Lung (tissue), 12 donors: ENCODE results near the gene PIEZO1. TPM values are rescaled to one million over a fixed set of nuclear protein-coding genes. Genes with fewer than 3 reads are reported as not detected.

Source experiments
- ATAC-seq: fragments of 200-7000 bp; cut with Tn5 transposase; one replicate; pipeline ENCODE4 v1.9.1; 2020; ENCODE audit warnings: moderate number of reproducible peaks; ENCODE audit not compliant: insufficient read depth, low FRiP score
- DNase-seq, 3 donors: peaks; one replicate each; pipeline ENCODE4 v3.0.0-alpha.2; 2013 to 2017
- H3K27ac ChIP-seq, 2 donors: one replicate each; pipeline ENCODE4 v1.5.1; 2013; ENCODE audit warnings: mild to moderate bottlenecking in 2 of 2, moderate library complexity in 2 of 2, control low read depth in 1 of 2, inconsistent platforms in 1 of 2, low read depth in 1 of 2, low read length in 1 of 2
- H3K27me3 ChIP-seq, 3 donors: one replicate each; pipeline ENCODE4 v1.5.1; 2013; ENCODE audit warnings: low read length in 2 of 3; ENCODE audit not compliant: control insufficient read depth in 3 of 3, insufficient read depth in 3 of 3
- H3K36me3 ChIP-seq, 4 donors: one replicate each; pipeline ENCODE4 v1.5.1; 2013; ENCODE audit warnings: low read length in 4 of 4, mild to moderate bottlenecking in 1 of 4, moderate library complexity in 1 of 4; ENCODE audit not compliant: control insufficient read depth in 4 of 4, insufficient read depth in 4 of 4
- H3K4me1 ChIP-seq, 5 donors: one replicate each; pipeline ENCODE4 v1.5.1; 2013; ENCODE audit warnings: low read length in 5 of 5, mild to moderate bottlenecking in 2 of 5, moderate library complexity in 1 of 5; ENCODE audit not compliant: control insufficient read depth in 5 of 5, insufficient read depth in 5 of 5
- H3K4me3 ChIP-seq: one replicate; pipeline ENCODE4 v1.5.1; 2013; ENCODE audit warnings: mild to moderate bottlenecking, control low read depth, moderate library complexity
- H3K9ac ChIP-seq, 2 donors: one replicate each; pipeline ENCODE4 v1.5.1; 2013; ENCODE audit warnings: low read length in 2 of 2, control low read depth in 1 of 2; ENCODE audit not compliant: insufficient read depth in 1 of 2
- H3K9me3 ChIP-seq, 4 donors: one replicate each; pipeline ENCODE4 v1.5.1; 2013; ENCODE audit warnings: low read length in 3 of 4, mild to moderate bottlenecking in 1 of 4, moderate library complexity in 1 of 4; ENCODE audit not compliant: control insufficient read depth in 4 of 4, insufficient read depth in 3 of 4
- CTCF ChIP-seq: IDR thresholded peaks from 2 replicates; pipeline ENCODE4 v1.5.1; 2012; ENCODE audit warnings: mild to moderate bottlenecking; ENCODE audit errors: control extremely low read depth, extremely low read depth
- WGBS, 2 donors: extraction: QIAGEN DNeasy Blood & Tissue Kit; methylation state at CpG; one replicate each; pipeline ENCODE4 v1.1.7; 2013; 5-methylcytosine and 5-hydroxymethylcytosine counted together
- polyA plus RNA-seq, 2 donors: library from polyadenylated mRNA; stranded (reverse); fragments of 200-250 nt; gene quantifications; one replicate each; pipeline ENCODE4 v1.2.1, GENCODE V29; 2013
- total RNA-seq, 2 donors: library from RNA; depleted of rRNA in 1 of 2; stranded (reverse); fragments of >200 nt in 1 of 2; gene quantifications; one replicate each; pipeline ENCODE4 v1.2.1, GENCODE V29; 2014 to 2021
- donor health status: control.
- donor health status: control.
- donor health status: Bipolar disorder and iron deficiency.
- donor health status: healthy.
- donor health status: DM: yes; HTN: yes; CAD: no.

The PIEZO1 gene
- total and polyA plus RNA-seq, 4 donors, result 113 to 207 (median 190) TPM

GRCh38 chr16:88784074-88784855, 755 bp downstream of the PIEZO1 start:
- Histone ChIP-seq H3K9me3 (no peaks in the 10 kb centered on the region), H3K27me3 (no peaks in the 10 kb centered on the region), H3K4me1 (peaks cover 0 to 27% (median 21%) of the 10 kb centered on the region in 5 donors), H3K36me3 (peaks cover 0 to 2% (median 0%) of the 10 kb centered on the region in 4 donors), H3K4me3 (peak overlapping the region; percentile 81), H3K27ac (peak overlapping the region; percentile 79 to 96), H3K9ac (peak overlapping the region; percentile 5 to 12)
- DNase-seq (peak; percentile 86 to 91 (median 87)), ATAC-seq (peak; percentile 56)
- WGBS, 2 donors, result 1% methylated on average over 62 to 74 of the region's 74 CpGs
- TF ChIP-seq CTCF, result no peak

GRCh38 chr16:88783391-88784073, 1.5 kb downstream of the PIEZO1 start:
- Histone ChIP-seq H3K9me3 (no peaks in the 10 kb centered on the region), H3K36me3 (peaks cover 0 to 4% (median 0%) of the 10 kb centered on the region in 4 donors), H3K27me3 (no peaks in the 10 kb centered on the region), H3K4me1 (peaks cover 0 to 33% (median 21%) of the 10 kb centered on the region in 5 donors), H3K27ac (peak overlapping the region; percentile 56 to 96), H3K9ac (peak overlapping the region in 1 of 2 donors; percentile 12), H3K4me3 (peak overlapping the region; percentile 81)
- peak in 2 of 3 donors; percentile 43 to 60 for DNase-seq
- ATAC-seq, result peak; percentile 14
- no peak for TF ChIP-seq CTCF
- 9 to 20% methylated on average over 27 of the region's 27 CpGs for WGBS, 2 donors

- Histone ChIP-seq H3K9me3 (no peaks in the 10 kb centered on the region), H3K4me3 (no peak overlapping the region), H3K27me3 (no peaks in the 10 kb centered on the region), H3K9ac (peak overlapping the region in 1 of 2 donors; percentile 12), H3K36me3 (peaks cover 0 to 7% (median 0%) of the 10 kb centered on the region in 4 donors), H3K4me1 (peaks cover 0 to 37% (median 22%) of the 10 kb centered on the region in 5 donors), H3K27ac (peak overlapping the region in 1 of 2 donors; percentile 96)
- no peak for DNase-seq
- WGBS, 2 donors, result 48 to 52% methylated on average over 16 of the region's 16 CpGs
- TF ChIP-seq CTCF, result no peak
- no peak for ATAC-seq
These were observed 2.3 kb downstream of the PIEZO1 start for GRCh38 chr16:88782454-88783390.
